Measurements from ENCODE around the gene FBXL13. TPM values are rescaled to one million over a fixed set of nuclear protein-coding genes. Genes with fewer than 3 reads are reported as not detected.
A peak's percentile ranks its signal among the peaks of the same experiment; 100 is the strongest.

FBXL13 gene
- total and polyA plus RNA-seq, 2 experiments from 2014 or later = 1.2 to 2.5 TPM

GRCh38 chr7:102935450-102936115 is 139.0 kb downstream of the FBXL13 start (continued):
- TF ChIP-seq ZNF331 (CRISPR knock-in tag; IDR thresholded peaks at IDR 0.05; ENCODE audit: low read depth) (no peak), JUNB (IDR thresholded peaks at IDR 0.05; ENCODE audit: unreplicated experiment) (no peak), EZH2 (IDR thresholded peaks at IDR 0.05; ENCODE audit: low read depth, unreplicated experiment) (no peak), ZNF114 (CRISPR knock-in tag; IDR thresholded peaks at IDR 0.05) (no peak), NANOG (IDR thresholded peaks at IDR 0.05; ENCODE audit: borderline replicate concordance) (no peak), CTCF (conservative IDR thresholded peaks at IDR 0.05; ENCODE audit: low read depth in 2 of 2) (no peak)

GRCh38 chr7:102934701-102935100 is 139.9 kb downstream of the FBXL13 start:
- ATAC-seq (peak; percentile 67), DNase-seq (ENCODE audit: low spot score) (peak; percentile 76)
- Mint-ChIP-seq H3K36me3 (ENCODE audit: low read depth) (no peaks in the 10 kb centered on the region), H3K4me3 (peak overlapping the region; percentile 12; the same call in 2 of the 3 replicates), H3K4me1 (peaks cover 63% of the 10 kb centered on the region), H3K9me3 (no peaks in the 10 kb centered on the region), H3K27me3 (ENCODE audit: insufficient read depth, low read depth, poor library complexity) (no peaks in the 10 kb centered on the region), H3K27ac (peak overlapping the region; percentile 84)
- no peaks in the 10 kb centered on the region for H3K9me2 ChIP-seq (ENCODE audit: insufficient read depth)
- H3K4me3 ChIP-seq = no peak overlapping the region
- H3K27me3 ChIP-seq (ENCODE audit: insufficient read depth) = no peaks in the 10 kb centered on the region
- no peaks in the 10 kb centered on the region for H3F3A ChIP-seq (replicated peaks; ENCODE audit: low read depth)
- TF ChIP-seq NANOG (IDR thresholded peaks at IDR 0.05; ENCODE audit: borderline replicate concordance) = peak; percentile 38; the same call in 1 of the 2 replicates
- TF ChIP-seq CTCF (conservative IDR thresholded peaks at IDR 0.05; ENCODE audit: low read depth in 2 of 2) = no peak
- TF ChIP-seq CREB1 (CRISPR knock-in tag; IDR thresholded peaks at IDR 0.05; ENCODE audit: low read depth) = peak; percentile 67
- no peak overlapping the region for H2AFZ ChIP-seq
- no peaks in the 10 kb centered on the region for H3K79me2 ChIP-seq (replicated peaks; ENCODE audit: insufficient read depth)
- H3K36me3 ChIP-seq (ENCODE audit: insufficient read depth) = no peaks in the 10 kb centered on the region
- H3K4me1 ChIP-seq (ENCODE audit: insufficient read depth) = peaks cover 58% of the 10 kb centered on the region
- H4K20me1 ChIP-seq (replicated peaks; ENCODE audit: insufficient read depth) = no peaks in the 10 kb centered on the region
- H3K4me2 ChIP-seq = peak overlapping the region; percentile 58
- H3K27ac ChIP-seq (ENCODE audit: low read depth) = no peak overlapping the region

GRCh38 chr7:102934239-102934638 is 140.4 kb downstream of the FBXL13 start:
- Histone ChIP-seq H3K79me2 (replicated peaks; ENCODE audit: insufficient read depth) (no peaks in the 10 kb centered on the region), H3F3A (replicated peaks; ENCODE audit: low read depth) (no peaks in the 10 kb centered on the region), H3K4me1 (ENCODE audit: insufficient read depth) (peaks cover 58% of the 10 kb centered on the region), H3K27me3 (ENCODE audit: insufficient read depth) (no peaks in the 10 kb centered on the region), H3K27ac (ENCODE audit: low read depth) (peak overlapping the region; percentile 77), H3K4me2 (peak overlapping the region; percentile 58), H3K36me3 (ENCODE audit: insufficient read depth) (no peaks in the 10 kb centered on the region), H3K9me2 (ENCODE audit: insufficient read depth) (no peaks in the 10 kb centered on the region), H3K4me3 (peak overlapping the region; percentile 26; the same call in 1 of the 2 replicates), H2AFZ (no peak overlapping the region), H4K20me1 (replicated peaks; ENCODE audit: insufficient read depth) (no peaks in the 10 kb centered on the region)
- no peak for DNase-seq (ENCODE audit: low spot score)
- H3K9me3 Mint-ChIP-seq = no peaks in the 10 kb centered on the region
- no peak for ATAC-seq
- peaks cover 61% of the 10 kb centered on the region for H3K4me1 Mint-ChIP-seq
- H3K36me3 Mint-ChIP-seq (ENCODE audit: low read depth) = no peaks in the 10 kb centered on the region
- no peaks in the 10 kb centered on the region for H3K27me3 Mint-ChIP-seq (ENCODE audit: insufficient read depth, low read depth, poor library complexity)
- H3K27ac Mint-ChIP-seq = peak overlapping the region; percentile 84; the same call in 1 of the 2 replicates
- peak overlapping the region; percentile 60 for H3K4me3 Mint-ChIP-seq
- TF ChIP-seq ZNF114 (CRISPR knock-in tag; IDR thresholded peaks at IDR 0.05) = no peak
- no peak for TF ChIP-seq CREB1 (CRISPR knock-in tag; IDR thresholded peaks at IDR 0.05; ENCODE audit: low read depth)
- TF ChIP-seq STAT1 (IDR thresholded peaks at IDR 0.05; ENCODE audit: unreplicated experiment) = no peak
- no peak for TF ChIP-seq ZNF331 (CRISPR knock-in tag; IDR thresholded peaks at IDR 0.05; ENCODE audit: low read depth)
- TF ChIP-seq EZH2phosphoT487 (IDR thresholded peaks at IDR 0.05; ENCODE audit: unreplicated experiment) = no peak
- no peak for TF ChIP-seq CTCF (conservative IDR thresholded peaks at IDR 0.05; ENCODE audit: low read depth in 2 of 2)
- TF ChIP-seq ETS1 (IDR thresholded peaks at IDR 0.05) = no peak

All from GM23338 (cell line).